ENCODE data around the gene MTHFR. TPM values are rescaled to one million over a fixed set of nuclear protein-coding genes. Genes with fewer than 3 reads are reported as not detected.
A peak's percentile ranks its signal among the peaks of the same experiment; 100 is the strongest.

MTHFR gene
- total RNA-seq, 1 donor from 2014 or later: 29.2 TPM

- Mint-ChIP-seq H3K27ac (peak overlapping the region; percentile 77), H3K9me3 (ENCODE audit: low read depth) (peaks cover 4% of the 10 kb centered on the region), H3K36me3 (ENCODE audit: insufficient read depth) (peaks cover 4% of the 10 kb centered on the region), H3K4me3 (ENCODE audit: low read depth) (no peak overlapping the region), H3K4me1 (ENCODE audit: low read depth) (peaks cover 9% of the 10 kb centered on the region), H3K27me3 (peaks cover 8% of the 10 kb centered on the region)
- TF ChIP-seq, protein P1, sequence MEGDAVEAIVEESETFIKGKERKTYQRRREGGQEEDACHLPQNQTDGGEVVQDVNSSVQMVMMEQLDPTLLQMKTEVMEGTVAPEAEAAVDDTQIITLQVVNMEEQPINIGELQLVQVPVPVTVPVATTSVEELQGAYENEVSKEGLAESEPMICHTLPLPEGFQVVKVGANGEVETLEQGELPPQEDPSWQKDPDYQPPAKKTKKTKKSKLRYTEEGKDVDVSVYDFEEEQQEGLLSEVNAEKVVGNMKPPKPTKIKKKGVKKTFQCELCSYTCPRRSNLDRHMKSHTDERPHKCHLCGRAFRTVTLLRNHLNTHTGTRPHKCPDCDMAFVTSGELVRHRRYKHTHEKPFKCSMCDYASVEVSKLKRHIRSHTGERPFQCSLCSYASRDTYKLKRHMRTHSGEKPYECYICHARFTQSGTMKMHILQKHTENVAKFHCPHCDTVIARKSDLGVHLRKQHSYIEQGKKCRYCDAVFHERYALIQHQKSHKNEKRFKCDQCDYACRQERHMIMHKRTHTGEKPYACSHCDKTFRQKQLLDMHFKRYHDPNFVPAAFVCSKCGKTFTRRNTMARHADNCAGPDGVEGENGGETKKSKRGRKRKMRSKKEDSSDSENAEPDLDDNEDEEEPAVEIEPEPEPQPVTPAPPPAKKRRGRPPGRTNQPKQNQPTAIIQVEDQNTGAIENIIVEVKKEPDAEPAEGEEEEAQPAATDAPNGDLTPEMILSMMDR (IDR thresholded peaks at IDR 0.05; ENCODE audit: unreplicated experiment): no peak
- no peak for DNase-seq (ENCODE audit: low spot score, unreplicated experiment)
Observed at GRCh38 chr1:11753555-11754208, 52.1 kb downstream of the MTHFR start.

DNA sequence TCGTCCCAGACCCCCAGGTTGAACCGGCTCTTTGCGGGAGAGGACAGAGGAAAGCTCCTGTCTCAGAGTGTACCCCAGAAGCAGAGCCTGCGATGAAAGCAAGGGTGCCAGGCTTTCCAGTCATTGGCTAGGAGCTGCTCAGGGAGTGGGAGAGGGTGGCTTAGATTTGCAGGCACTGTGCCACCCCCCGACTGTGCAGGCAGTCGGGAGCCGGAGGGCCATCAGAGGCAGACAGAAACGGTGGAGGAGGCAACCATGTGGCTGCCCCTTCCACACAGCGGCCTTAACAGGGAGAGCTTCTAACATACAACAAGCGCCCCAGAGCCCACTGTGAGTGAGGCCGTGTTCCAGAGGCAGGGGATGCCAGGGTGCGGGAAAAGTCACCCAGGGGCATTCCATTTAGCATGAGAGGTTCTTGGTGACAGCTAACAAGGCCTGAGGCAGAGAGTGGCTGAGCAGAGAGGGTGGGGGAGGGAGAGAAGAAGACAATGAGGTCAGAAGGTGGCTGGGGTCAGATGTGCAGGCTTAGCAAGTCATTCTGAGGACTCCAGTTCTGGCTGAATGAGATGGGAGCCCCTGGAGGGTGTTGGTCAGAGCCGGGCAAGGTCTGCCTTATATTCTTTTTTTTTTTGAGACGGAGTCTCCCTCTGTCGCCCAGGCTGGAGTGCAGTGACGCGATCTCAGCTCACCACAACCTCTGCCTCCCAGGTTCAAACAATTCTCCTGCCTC is 53.2 kb downstream of the MTHFR start:
- Mint-ChIP-seq H3K4me3 (ENCODE audit: low read depth) (no peak overlapping the region), H3K27me3 (peaks cover 8% of the 10 kb centered on the region), H3K27ac (no peak overlapping the region), H3K36me3 (ENCODE audit: insufficient read depth) (peaks cover 4% of the 10 kb centered on the region), H3K4me1 (ENCODE audit: low read depth) (peaks cover 9% of the 10 kb centered on the region), H3K9me3 (ENCODE audit: low read depth) (peaks cover 4% of the 10 kb centered on the region)
- no peak for DNase-seq (ENCODE audit: low spot score, unreplicated experiment)
- TF ChIP-seq, protein P1 (IDR thresholded peaks at IDR 0.05; ENCODE audit: unreplicated experiment): no peak

GRCh38 chr1:11751087-11751486 is 54.7 kb downstream of the MTHFR start:
- Mint-ChIP-seq H3K4me3 (ENCODE audit: low read depth) (no peak overlapping the region), H3K27ac (no peak overlapping the region), H3K9me3 (ENCODE audit: low read depth) (no peaks in the 10 kb centered on the region), H3K36me3 (ENCODE audit: insufficient read depth) (peaks cover 9% of the 10 kb centered on the region), H3K4me1 (ENCODE audit: low read depth) (peaks cover 14% of the 10 kb centered on the region), H3K27me3 (peaks cover 2% of the 10 kb centered on the region)
- DNase-seq (ENCODE audit: low spot score, unreplicated experiment): no peak
- TF ChIP-seq, protein P1 (IDR thresholded peaks at IDR 0.05; ENCODE audit: unreplicated experiment): no peak

- Mint-ChIP-seq H3K4me1 (ENCODE audit: low read depth) (peaks cover 14% of the 10 kb centered on the region), H3K9me3 (ENCODE audit: low read depth) (no peaks in the 10 kb centered on the region), H3K36me3 (ENCODE audit: insufficient read depth) (peaks cover 9% of the 10 kb centered on the region), H3K27ac (no peak overlapping the region), H3K4me3 (ENCODE audit: low read depth) (no peak overlapping the region), H3K27me3 (no peaks in the 10 kb centered on the region)
- TF ChIP-seq, protein P1 (IDR thresholded peaks at IDR 0.05; ENCODE audit: unreplicated experiment): no peak
- no peak for DNase-seq (ENCODE audit: low spot score, unreplicated experiment)
Observed at GRCh38 chr1:11749996-11750395, 55.8 kb downstream of the MTHFR start.

GRCh38 chr1:11749203-11749689 is 56.5 kb downstream of the MTHFR start:
- peaks cover 9% of the 10 kb centered on the region for H3K36me3 Mint-ChIP-seq (ENCODE audit: insufficient read depth)
- peak overlapping the region; percentile 25 for H3K27ac Mint-ChIP-seq
- TF ChIP-seq, protein P1 (IDR thresholded peaks at IDR 0.05; ENCODE audit: unreplicated experiment): peak; percentile 31
- DNase-seq (ENCODE audit: low spot score, unreplicated experiment): no peak
- H3K27me3 Mint-ChIP-seq: no peaks in the 10 kb centered on the region
- H3K4me1 Mint-ChIP-seq (ENCODE audit: low read depth): peaks cover 14% of the 10 kb centered on the region
- H3K9me3 Mint-ChIP-seq (ENCODE audit: low read depth): no peaks in the 10 kb centered on the region
- no peak overlapping the region for H3K4me3 Mint-ChIP-seq (ENCODE audit: low read depth)
